Smooth muscle cell (in vitro differentiated cells): ENCODE data around the gene OTOF. TPM values are rescaled to one million over a fixed set of nuclear protein-coding genes. Genes with fewer than 3 reads are reported as not detected.

Experiments used
- DNase-seq: peaks from one replicate; lab custom pipeline; 2025; ENCODE audit not compliant: unreplicated experiment; lab: John Stamatoyannopoulos, UW
- H2AFZ ChIP-seq: fragments of 200-600 bp; sonication (generic); 2 replicates; pipeline ENCODE4 v1.6.0; 2016; ENCODE audit warnings: antibody characterized with exemption, low read depth, mild to moderate bottlenecking
- H3F3A ChIP-seq: fragments of 200-600 bp; sonication (generic); 2 replicates; pipeline ENCODE4 v1.6.0; 2017; ENCODE audit warnings: antibody characterized with exemption, low read depth
- H3K27ac ChIP-seq: fragments of 200-600 bp; sonication (generic); 2 replicates; pipeline ENCODE4 v1.5.1; 2016; ENCODE audit warnings: low read depth, mild to moderate bottlenecking
- H3K27me3 ChIP-seq: fragments of 200-600 bp; sonication (generic); 2 replicates; pipeline ENCODE4 v1.6.1; 2016; ENCODE audit warnings: low read depth, mild to moderate bottlenecking
- H3K36me3 ChIP-seq: fragments of 200-600 bp; sonication (generic); 2 replicates; pipeline ENCODE4 v1.5.1; 2016; ENCODE audit warnings: low read depth
- H3K4me1 ChIP-seq: fragments of 200-600 bp; sonication (generic); 2 replicates; pipeline ENCODE4 v1.5.1; 2016; ENCODE audit warnings: low read depth
- H3K4me2 ChIP-seq: fragments of 200-600 bp; sonication (generic); 2 replicates; pipeline ENCODE4 v1.6.0; 2016; ENCODE audit warnings: mild to moderate bottlenecking
- H3K4me3 ChIP-seq: fragments of 200-600 bp; sonication (generic); 2 replicates; pipeline ENCODE4 v1.5.1; 2016; ENCODE audit warnings: mild to moderate bottlenecking
- H3K79me2 ChIP-seq: fragments of 200-600 bp; sonication (generic); 2 replicates; pipeline ENCODE4 v1.6.0; 2016; ENCODE audit warnings: low read depth, mild to moderate bottlenecking
- H3K9ac ChIP-seq: fragments of 200-600 bp; sonication (generic); 2 replicates; pipeline ENCODE4 v1.6.0; 2016; ENCODE audit warnings: low read depth
- H3K9me3 ChIP-seq: fragments of 200-600 bp; sonication (generic); replicated peaks from 2 replicates; pipeline ENCODE4 v1.5.1; 2016; ENCODE audit warnings: low read depth
- H4K20me1 ChIP-seq: fragments of 200-600 bp; sonication (generic); 2 replicates; pipeline ENCODE4 v1.6.0; 2016; ENCODE audit warnings: low read depth
- CTCF ChIP-seq: fragments of 200-600 bp; sonication (generic); IDR thresholded peaks from 2 replicates; pipeline ENCODE4 v1.5.1; 2017; ENCODE audit warnings: borderline replicate concordance, mild to moderate bottlenecking, antibody characterized with exemption; ENCODE audit not compliant: insufficient read depth, poor library complexity, severe bottlenecking
- WGBS: methylation state at CpG from one replicate; pipeline ENCODE4 v1.1.7; 2016; ENCODE audit warnings: low lambda C conversion rate; 5-methylcytosine and 5-hydroxymethylcytosine counted together
- polyA plus RNA-seq: library from polyadenylated mRNA; unstranded; fragments of >200 nt; fragmentation: Nextera tagmentation; extraction: Ambion mirVana; gene quantifications from 2 replicates; pipeline ENCODE4 v1.2.1, GENCODE V29; 2016
- total RNA-seq: library from RNA; depleted of rRNA; stranded (reverse); fragments of >200 nt; gene quantifications from 2 replicates; pipeline ENCODE4 v1.2.3, GENCODE V29; 2014

Gene OTOF
- total and polyA plus RNA-seq, 2 experiments from 2014 or later: 0.05 TPM; not detected in 1

- no peaks in the 10 kb centered on the region for H3K9me3 ChIP-seq
- no peak overlapping the region for H3K9ac ChIP-seq
- H3K4me3 ChIP-seq: no peak overlapping the region
- no peak overlapping the region for H3K27ac ChIP-seq
- H3K79me2 ChIP-seq: no peaks in the 10 kb centered on the region
- 88% methylated on average over 12 of the region's 13 CpGs for WGBS
- H3K27me3 ChIP-seq: no peaks in the 10 kb centered on the region
- TF ChIP-seq CTCF: no peak
- no peak for DNase-seq
- no peaks in the 10 kb centered on the region for H3K4me1 ChIP-seq
- H2AFZ ChIP-seq: no peak overlapping the region
- no peaks in the 10 kb centered on the region for H4K20me1 ChIP-seq
- H3K4me2 ChIP-seq: no peak overlapping the region
- H3K36me3 ChIP-seq: no peaks in the 10 kb centered on the region
- no peaks in the 10 kb centered on the region for H3F3A ChIP-seq
These were observed 27.8 kb downstream of the OTOF start for GRCh38 chr2:26450031-26450635.

DNA sequence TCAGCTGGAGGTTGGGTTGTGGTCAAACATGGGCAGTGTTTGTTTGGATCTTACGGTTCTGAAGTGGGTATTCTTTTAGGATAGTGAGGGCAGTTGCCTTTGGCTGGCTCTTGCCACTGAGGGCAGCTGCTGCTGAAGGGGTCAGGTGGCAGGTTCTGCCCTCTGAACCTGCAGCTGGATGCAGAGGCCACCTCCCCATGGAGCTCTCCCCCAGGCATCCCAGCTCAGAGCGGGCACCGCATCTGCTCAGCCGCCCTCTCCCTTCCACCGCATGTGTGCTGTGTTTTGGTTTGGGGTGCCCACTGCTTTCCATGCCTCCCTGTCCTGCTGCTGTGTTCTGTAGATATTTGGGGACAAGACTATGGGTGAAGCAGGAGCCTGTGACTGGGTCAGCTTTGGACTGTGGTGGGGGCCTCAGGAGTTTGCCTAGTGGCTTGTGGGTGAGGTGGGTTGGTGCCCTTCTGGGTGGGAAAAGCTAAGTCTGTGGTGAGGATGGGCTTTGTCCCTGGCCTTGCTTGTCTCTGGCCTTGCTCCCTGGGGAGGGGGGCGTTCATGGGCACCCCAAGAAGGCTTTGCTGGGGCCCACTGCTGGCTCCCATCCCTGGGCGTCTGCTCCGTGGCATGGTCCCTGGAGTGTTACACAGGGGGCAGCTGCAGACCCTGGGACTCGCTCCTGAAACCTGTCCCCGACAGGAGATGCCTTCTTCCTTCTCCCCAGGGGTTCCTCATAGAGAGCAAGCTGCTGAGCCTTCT is 28.5 kb downstream of the OTOF start:
- no peaks in the 10 kb centered on the region for H4K20me1 ChIP-seq
- H3K9me3 ChIP-seq: no peaks in the 10 kb centered on the region
- H3K79me2 ChIP-seq: no peaks in the 10 kb centered on the region
- DNase-seq: no peak
- no peaks in the 10 kb centered on the region for H3K36me3 ChIP-seq
- H3K4me2 ChIP-seq: no peak overlapping the region
- H3K27me3 ChIP-seq: no peaks in the 10 kb centered on the region
- no peaks in the 10 kb centered on the region for H3F3A ChIP-seq
- no peaks in the 10 kb centered on the region for H3K4me1 ChIP-seq
- H3K27ac ChIP-seq: no peak overlapping the region
- H3K9ac ChIP-seq: no peak overlapping the region
- TF ChIP-seq CTCF: no peak
- H2AFZ ChIP-seq: no peak overlapping the region
- WGBS: 96% methylated on average over 10 of the region's 10 CpGs
- H3K4me3 ChIP-seq: no peak overlapping the region

- H3K9me3 ChIP-seq: no peaks in the 10 kb centered on the region
- no peak overlapping the region for H3K4me2 ChIP-seq
- H3K9ac ChIP-seq: no peak overlapping the region
- no peaks in the 10 kb centered on the region for H3F3A ChIP-seq
- H3K36me3 ChIP-seq: no peaks in the 10 kb centered on the region
- H4K20me1 ChIP-seq: no peaks in the 10 kb centered on the region
- no peaks in the 10 kb centered on the region for H3K79me2 ChIP-seq
- TF ChIP-seq CTCF: no peak
- no peak overlapping the region for H2AFZ ChIP-seq
- no peak for DNase-seq
- no peaks in the 10 kb centered on the region for H3K4me1 ChIP-seq
- H3K4me3 ChIP-seq: no peak overlapping the region
- no peak overlapping the region for H3K27ac ChIP-seq
- H3K27me3 ChIP-seq: no peaks in the 10 kb centered on the region
- 94% methylated on average over 9 of the region's 9 CpGs for WGBS
These were observed 29.3 kb downstream of the OTOF start for GRCh38 chr2:26448651-26449050.
